ENCODE results near the gene PLEKHG7. TPM values are rescaled to one million over a fixed set of nuclear protein-coding genes. Genes with fewer than 3 reads are reported as not detected.

The PLEKHG7 gene
- total and polyA plus RNA-seq, 10 of the 15 experiments (the other 5 are each of a cell fraction or from before 2014, with no cell fraction given): 0.16 to 1.3 (median 0.65) TPM; not detected in 1

GRCh38 chr12:92696216-92696615 lies 6.6 kb upstream of the PLEKHG7 start:
- Histone ChIP-seq H3K4me1 (ENCODE audit: control insufficient read depth, insufficient read depth, low read length) (no peaks in the 10 kb centered on the region), H3K27ac (ENCODE audit: control insufficient read depth, insufficient read depth) (no peak overlapping the region), H3K4me2 (ENCODE audit: control insufficient read depth, insufficient read depth) (no peak overlapping the region), H3K27me3 (replicated peaks in 1 of 2; ENCODE audit: control insufficient read depth in 2 of 2, insufficient read depth in 2 of 2, low read length in 1 of 2) (no peaks in the 10 kb centered on the region), H4K20me1 (ENCODE audit: control insufficient read depth, insufficient read depth) (no peaks in the 10 kb centered on the region), H3K79me2 (ENCODE audit: control insufficient read depth, insufficient read depth, low read length) (no peaks in the 10 kb centered on the region), H3K9me3 (replicated peaks; ENCODE audit: control insufficient read depth, insufficient read depth, low read length) (peaks cover 3% of the 10 kb centered on the region; the same call in 2 of the 3 replicates), H3K9ac (ENCODE audit: control insufficient read depth, insufficient read depth, low read length) (no peak overlapping the region), H3K36me3 (ENCODE audit: control insufficient read depth in 2 of 2, insufficient read depth in 2 of 2, low read length in 1 of 2) (no peaks in the 10 kb centered on the region), H3K4me3 (no peak overlapping the region), H2AFZ (ENCODE audit: control insufficient read depth, low read depth, low read length) (no peak overlapping the region)
- DNase-seq (ENCODE audit: low read depth, low spot score): no peak
- BruUV-seq (replicated peaks): no TSS peak
- no peak for ATAC-seq
- POLR2A ChIA-PET: no interaction called here
- in situ Hi-C loops (cut with MboI): no loop called here
- intact Hi-C loops (cut with micrococcal nuclease; ENCODE audit: unreplicated experiment): no loop called here
- SMC1A ChIA-PET (ENCODE audit: uncharacterized antibody, unreplicated experiment): no interaction called here
- CTCF ChIA-PET: no interaction called here
- FAIRE-seq: no peak
- TF ChIP-seq MYB (IDR thresholded peaks at IDR 0.05; ENCODE audit: borderline replicate concordance, low read depth, low read length) (no peak), ATF3 (IDR thresholded peaks at IDR 0.05; ENCODE audit: borderline replicate concordance, extremely low read depth, low read depth, low read length) (no peak), RUNX3 (IDR thresholded peaks at IDR 0.05; ENCODE audit: low read length) (no peak), SIN3A (IDR thresholded peaks at IDR 0.05; ENCODE audit: low read depth, low read length) (no peak), CBFB (IDR thresholded peaks at IDR 0.05; ENCODE audit: low read depth) (no peak), SPI1 (IDR thresholded peaks at IDR 0.05; ENCODE audit: borderline replicate concordance, insufficient read depth, low read depth, low read length) (no peak), PML (IDR thresholded peaks at IDR 0.05; ENCODE audit: low read length) (no peak), IKZF1 (conservative IDR thresholded peaks at IDR 0.05) (no peak), ATF2 (IDR thresholded peaks at IDR 0.05; ENCODE audit: low read length) (no peak), CREB1 (IDR thresholded peaks at IDR 0.05; ENCODE audit: low read depth) (no peak), SUZ12 (IDR thresholded peaks at IDR 0.05; ENCODE audit: unreplicated experiment) (no peak), TBL1XR1 (IDR thresholded peaks at IDR 0.05; ENCODE audit: low read depth, low read length) (no peak), NR2F1 (conservative IDR thresholded peaks at IDR 0.05) (no peak), ZSCAN29 (IDR thresholded peaks at IDR 0.05) (no peak)
- TF ChIP-seq, protein P1, sequence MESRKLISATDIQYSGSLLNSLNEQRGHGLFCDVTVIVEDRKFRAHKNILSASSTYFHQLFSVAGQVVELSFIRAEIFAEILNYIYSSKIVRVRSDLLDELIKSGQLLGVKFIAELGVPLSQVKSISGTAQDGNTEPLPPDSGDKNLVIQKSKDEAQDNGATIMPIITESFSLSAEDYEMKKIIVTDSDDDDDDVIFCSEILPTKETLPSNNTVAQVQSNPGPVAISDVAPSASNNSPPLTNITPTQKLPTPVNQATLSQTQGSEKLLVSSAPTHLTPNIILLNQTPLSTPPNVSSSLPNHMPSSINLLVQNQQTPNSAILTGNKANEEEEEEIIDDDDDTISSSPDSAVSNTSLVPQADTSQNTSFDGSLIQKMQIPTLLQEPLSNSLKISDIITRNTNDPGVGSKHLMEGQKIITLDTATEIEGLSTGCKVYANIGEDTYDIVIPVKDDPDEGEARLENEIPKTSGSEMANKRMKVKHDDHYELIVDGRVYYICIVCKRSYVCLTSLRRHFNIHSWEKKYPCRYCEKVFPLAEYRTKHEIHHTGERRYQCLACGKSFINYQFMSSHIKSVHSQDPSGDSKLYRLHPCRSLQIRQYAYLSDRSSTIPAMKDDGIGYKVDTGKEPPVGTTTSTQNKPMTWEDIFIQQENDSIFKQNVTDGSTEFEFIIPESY (IDR thresholded peaks at IDR 0.05): no peak
- RAD21 ChIA-PET (ENCODE audit: unreplicated experiment): no interaction called here
